Measurements from ENCODE around the gene TRAF5. TPM values are rescaled to one million over a fixed set of nuclear protein-coding genes. Genes with fewer than 3 reads are reported as not detected.

TRAF5 gene
- total and polyA plus RNA-seq, 2 donors (not counting 3 experiments of a cell fraction or from before 2014, with no cell fraction given) = 8.5 to 17.6 TPM

- Histone ChIP-seq H3K9me1 (replicated peaks; ENCODE audit: control insufficient read depth, extremely low read depth, insufficient read depth, low read length) (no peaks in the 10 kb centered on the region), H3K4me1 (ENCODE audit: control insufficient read depth, extremely low read depth, insufficient read depth, low read length) (peaks cover 2% of the 10 kb centered on the region), H3K9me3 (replicated peaks; ENCODE audit: control insufficient read depth, insufficient read depth, low read length) (no peaks in the 10 kb centered on the region), H3K36me3 (ENCODE audit: control insufficient read depth in 2 of 2, extremely low read depth in 1 of 2, insufficient read depth in 2 of 2, low read length in 2 of 2) (peaks cover 0 to 3% of the 10 kb centered on the region in 2 experiments), H3K27ac (ENCODE audit: insufficient read depth, low read depth, low read length) (no peak overlapping the region), H3K9ac (replicated peaks; ENCODE audit: extremely low read depth, insufficient read depth, low read length) (no peak overlapping the region), H2AFZ (ENCODE audit: low read depth, low read length) (no peak overlapping the region), H3K27me3 (ENCODE audit: control insufficient read depth in 2 of 2, insufficient read depth in 2 of 2, low read length in 2 of 2) (no peaks in the 10 kb centered on the region), H4K20me1 (replicated peaks; ENCODE audit: control insufficient read depth, extremely low read depth, insufficient read depth, low read length) (no peaks in the 10 kb centered on the region), H3K4me3 (replicated peaks in 1 of 3; ENCODE audit: insufficient read depth in 1 of 3, low read depth in 1 of 3, low read length in 3 of 3) (no peak overlapping the region), H3K79me2 (ENCODE audit: control insufficient read depth, insufficient read depth, low read length) (no peaks in the 10 kb centered on the region), H3K4me2 (ENCODE audit: insufficient read depth, low read length) (no peak overlapping the region)
- CTCF ChIA-PET = interaction anchor here (1.6 kb wide), 1 partner anchor 99 kb away, joined by 5 read pairs; no protein-coding TSS in a partner anchor
- TF ChIP-seq CTCF (IDR thresholded peaks at IDR 0.05; ENCODE audit: extremely low read depth in 1 of 2, insufficient read depth in 1 of 2, low read depth in 1 of 2, low read length in 2 of 2) (no peak), POLR2AphosphoS5 (IDR thresholded peaks at IDR 0.05; ENCODE audit: insufficient read depth, low read depth, low read length) (no peak), FOS (IDR thresholded peaks at IDR 0.05; ENCODE audit: borderline replicate concordance, insufficient read depth, low read length) (no peak), GATA2 (IDR thresholded peaks at IDR 0.05; ENCODE audit: insufficient read depth, insufficient read length, low read depth, low read length) (no peak), POLR2A (IDR thresholded peaks at IDR 0.05; ENCODE audit: low read depth, low read length) (no peak), MAX (IDR thresholded peaks at IDR 0.05; ENCODE audit: insufficient read depth, insufficient read length) (no peak)
- no TSS peak for BruUV-seq (replicated peaks)
- POLR2A ChIA-PET = no interaction called here
- intact Hi-C loops (cut with micrococcal nuclease) (no loop called here), dilution Hi-C loops (cut with MboI; ENCODE audit: extremely low pct_ligation_motif_present, low sequenced_read_pairs) (no loop called here)
- DNase-seq (ENCODE audit: low read depth, low spot score) (no peak), FAIRE-seq (no peak)
These were observed 50.3 kb downstream of the TRAF5 start for GRCh38 chr1:211376807-211377470.

All from endothelial cell of umbilical vein (primary cell).